ENCODE results near the gene C5orf58.

Gene C5orf58

DNA sequence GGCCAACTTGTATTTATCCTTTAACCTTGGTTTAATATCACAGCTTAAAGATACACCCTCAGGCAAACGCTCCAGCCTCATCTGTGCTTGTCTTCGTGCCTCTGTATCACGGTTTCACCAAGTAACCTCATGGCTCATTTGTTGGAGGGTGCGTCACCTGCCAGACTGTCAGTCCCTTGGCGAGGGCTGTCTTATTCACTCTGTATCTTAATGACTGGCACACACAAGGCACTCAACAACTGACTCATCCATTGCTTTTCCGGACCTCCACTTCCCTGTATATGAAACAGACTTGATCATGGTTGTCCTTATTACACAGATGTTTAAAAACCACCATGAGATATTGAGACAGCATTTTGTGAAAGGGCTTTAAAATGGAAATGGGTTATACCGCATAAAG, 36.8 kb downstream of the C5orf58 start:
- Histone ChIP-seq H3K4me2 (peak overlapping the region; percentile 33 to 88 (median 79)), H3K9me3 (replicated peaks in 1 of 11) (no peaks in the 10 kb centered on the region), H3K27me3 (no peaks in the 10 kb centered on the region), H3K9ac (peak overlapping the region in 6 of 11 experiments; percentile 19 to 61 (median 50); a peak in 6 of 22 replicates), H3K4me1 (peaks cover 35 to 84% (median 54%) of the 10 kb centered on the region in 10 experiments), H3K4me3 (peak overlapping the region in 1 of 10 experiments; percentile 17; a peak in 1 of 20 replicates), H3K36me3 (peaks cover 81 to 100% (median 97%) of the 10 kb centered on the region in 11 experiments), H3K27ac (peak overlapping the region in 10 of 11 experiments; percentile 14 to 75 (median 62); a peak in 15 of 22 replicates), H4K20me1 (peaks cover 0 to 76% (median 60%) of the 10 kb centered on the region in 11 experiments; a peak in 18 of 22 replicates)
- no peak for TF ChIP-seq Cebpa-rat (IDR thresholded peaks at IDR 0.05)

DNA sequence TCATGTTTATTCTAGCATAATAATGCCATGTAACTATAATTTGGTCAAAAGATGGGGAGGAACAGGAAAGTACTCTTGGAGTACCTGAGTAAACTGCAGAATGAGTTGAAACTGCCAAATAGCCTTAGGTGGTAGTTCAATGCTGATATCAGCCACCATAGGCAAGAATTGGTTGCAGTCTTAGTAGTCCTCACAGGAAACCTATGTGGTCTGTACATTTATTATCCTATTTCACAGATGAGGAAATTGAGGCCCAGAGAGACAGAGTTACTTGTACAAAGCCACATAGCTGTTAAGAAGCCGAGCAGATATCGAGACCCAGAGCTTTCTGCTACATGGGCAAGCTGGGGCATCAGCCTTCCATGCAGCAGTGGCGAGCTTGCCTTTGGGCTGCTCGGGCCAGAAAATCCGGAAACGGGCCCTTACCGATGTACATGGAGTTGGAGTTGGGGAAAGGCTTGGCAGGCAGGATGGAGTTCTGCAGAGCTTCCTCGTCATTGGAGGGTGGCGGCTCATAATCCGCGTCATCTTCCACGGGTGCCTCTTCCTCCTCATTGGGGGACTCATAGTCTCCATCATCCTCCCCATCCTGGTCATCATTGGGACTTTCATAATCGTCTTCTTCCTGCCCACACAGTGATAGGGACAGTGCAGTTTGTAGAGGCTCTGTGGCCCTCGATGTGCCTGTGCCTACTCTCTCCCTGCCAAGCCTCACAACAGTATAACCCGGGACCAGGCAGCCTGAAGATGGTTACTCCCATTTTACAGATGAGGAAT, 37.7 kb downstream of the C5orf58 start:
- peaks cover 43 to 93% (median 63%) of the 10 kb centered on the region in 10 experiments for H3K4me1 ChIP-seq
- H3K27ac ChIP-seq = peak overlapping the region in 2 of 11 experiments; percentile 74 to 75; a peak in 3 of 22 replicates

DNA sequence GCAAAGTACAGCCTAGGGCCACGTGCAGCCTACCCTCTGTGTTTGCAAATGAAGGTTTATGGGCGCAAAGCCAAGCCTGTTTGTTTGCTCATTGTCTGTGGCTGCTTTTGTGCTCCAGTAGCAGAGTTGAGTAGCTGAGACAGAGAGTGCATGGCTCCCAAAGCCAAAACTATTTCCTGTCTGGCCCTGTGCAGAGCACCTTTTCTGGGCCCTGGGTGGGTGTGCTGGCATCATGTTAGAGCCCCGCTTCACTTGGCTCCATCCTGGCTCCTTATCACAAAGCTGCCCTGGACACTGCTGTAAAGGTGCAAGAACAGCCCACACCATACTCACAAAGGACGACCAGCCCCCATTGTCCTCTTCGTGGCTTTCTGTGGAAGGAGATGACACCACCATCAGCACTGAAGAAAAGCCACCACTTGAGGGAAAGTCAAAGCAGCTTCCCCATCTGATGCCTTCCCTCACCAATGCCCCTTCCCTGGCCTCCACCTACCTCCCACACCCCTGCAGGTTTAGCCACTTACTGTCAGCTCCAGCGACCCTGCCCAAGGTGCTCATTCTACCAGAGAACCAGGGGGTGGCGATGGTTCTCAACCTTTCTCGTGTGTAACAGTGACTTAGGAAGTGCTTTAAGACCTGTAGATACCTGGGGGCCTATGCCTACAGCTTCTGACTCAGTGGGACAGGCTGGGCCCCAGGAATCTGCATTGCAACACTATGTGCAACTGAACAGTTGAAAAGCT, 41.4 kb downstream of the C5orf58 start:
- H3K27ac ChIP-seq = peak overlapping the region in 6 of 11 experiments; percentile 0 to 72 (median 16); a peak in 6 of 22 replicates
- H3K4me2 ChIP-seq = peak overlapping the region in 4 of 11 experiments; percentile 19 to 84 (median 67); a peak in 7 of 22 replicates
- no peak for TF ChIP-seq Cebpa-rat (IDR thresholded peaks at IDR 0.05)
- peaks cover 50 to 97% (median 71%) of the 10 kb centered on the region in 10 experiments for H3K4me1 ChIP-seq
- H3K9me3 ChIP-seq (replicated peaks in 1 of 11) = no peaks in the 10 kb centered on the region
- no peak overlapping the region for H3K9ac ChIP-seq
- H3K4me3 ChIP-seq = no peak overlapping the region
- H3K36me3 ChIP-seq = peaks cover 69 to 89% (median 78%) of the 10 kb centered on the region in 11 experiments
- H4K20me1 ChIP-seq = peaks cover 4 to 76% (median 62%) of the 10 kb centered on the region in 11 experiments; a peak in 20 of 22 replicates
- H3K27me3 ChIP-seq = no peaks in the 10 kb centered on the region

More for the DNA sequence above, 37.7 kb downstream of the C5orf58 start:
- H3K36me3 ChIP-seq = peaks cover 80 to 100% (median 97%) of the 10 kb centered on the region in 11 experiments
- H3K4me3 ChIP-seq = no peak overlapping the region
- TF ChIP-seq Cebpa-rat (IDR thresholded peaks at IDR 0.05) = no peak
- peaks cover 0 to 81% (median 61%) of the 10 kb centered on the region in 11 experiments; a peak in 18 of 22 replicates for H4K20me1 ChIP-seq
- H3K9me3 ChIP-seq (replicated peaks in 1 of 11) = no peaks in the 10 kb centered on the region
- no peaks in the 10 kb centered on the region for H3K27me3 ChIP-seq
- peak overlapping the region in 1 of 11 experiments; percentile 2; a peak in 1 of 22 replicates for H3K9ac ChIP-seq
- H3K4me2 ChIP-seq = peak overlapping the region in 6 of 11 experiments; percentile 79 to 88 (median 82); a peak in 13 of 22 replicates

DNA sequence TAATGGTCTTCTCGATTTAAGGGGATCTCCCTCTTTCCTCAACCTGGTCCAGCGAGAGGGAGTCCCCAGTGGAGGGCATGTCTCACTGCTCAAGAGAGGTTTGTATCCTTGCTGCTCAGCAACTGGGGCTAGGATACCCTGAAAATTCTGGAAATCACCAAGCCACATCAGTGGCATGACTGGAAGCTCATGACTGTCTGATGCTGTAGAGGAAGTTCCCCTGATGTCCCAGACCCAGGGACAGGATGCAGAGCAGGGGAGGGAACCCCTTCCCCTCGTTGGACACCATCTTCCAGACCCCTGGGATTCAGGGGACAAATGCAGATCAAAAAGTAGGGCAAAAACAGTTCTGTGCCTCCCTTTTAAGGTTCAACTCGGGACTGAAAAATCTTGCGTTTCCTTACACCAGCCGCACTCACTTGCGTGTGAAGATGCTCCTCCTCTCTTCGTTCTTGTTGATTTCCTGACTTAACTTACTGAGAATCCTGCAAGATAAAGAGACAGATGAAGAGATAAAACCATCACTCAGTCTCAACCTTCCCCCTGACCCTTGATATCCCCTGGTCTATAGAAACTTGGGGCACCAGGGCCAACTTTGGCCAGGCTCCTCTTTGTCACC, 42.7 kb downstream of the C5orf58 start:
- H3K4me3 ChIP-seq = no peak overlapping the region
- no peaks in the 10 kb centered on the region for H3K9me3 ChIP-seq (replicated peaks in 1 of 11)
- peaks cover 56 to 87% (median 72%) of the 10 kb centered on the region in 11 experiments for H3K36me3 ChIP-seq
- peak overlapping the region; percentile 77 to 94 (median 91) for H3K4me2 ChIP-seq
- H3K27ac ChIP-seq = peak overlapping the region; percentile 5 to 78 (median 53); a peak in 18 of 22 replicates
- no peak for TF ChIP-seq Cebpa-rat (IDR thresholded peaks at IDR 0.05)
- peaks cover 55 to 97% (median 71%) of the 10 kb centered on the region in 10 experiments for H3K4me1 ChIP-seq
- peak overlapping the region in 9 of 11 experiments; percentile 5 to 55 (median 25); a peak in 12 of 22 replicates for H3K9ac ChIP-seq
- H3K27me3 ChIP-seq = no peaks in the 10 kb centered on the region
- H4K20me1 ChIP-seq = peaks cover 4 to 79% (median 64%) of the 10 kb centered on the region in 11 experiments; a peak in 19 of 22 replicates

DNA sequence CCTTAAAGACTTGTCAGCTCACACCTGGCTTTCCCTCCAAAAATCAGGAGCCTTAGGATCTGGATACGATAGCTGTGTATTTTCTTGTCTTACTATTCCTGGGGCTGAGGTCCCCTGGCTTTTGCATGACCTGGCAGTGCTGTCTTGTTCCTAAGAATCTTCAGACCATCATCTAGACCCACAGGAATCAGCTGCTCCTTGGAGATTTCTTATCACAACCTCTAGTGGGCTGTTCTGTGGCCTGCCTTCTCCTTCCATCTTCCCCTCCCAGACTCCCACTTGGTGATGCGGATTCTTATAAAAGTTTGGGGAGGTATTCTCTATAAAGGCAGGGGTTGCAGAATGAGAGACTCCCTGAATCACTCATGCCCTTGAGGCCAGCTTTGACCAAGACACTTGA, 43.4 kb downstream of the C5orf58 start:
- H3K4me1 ChIP-seq = peaks cover 60 to 97% (median 72%) of the 10 kb centered on the region in 10 experiments
- no peaks in the 10 kb centered on the region for H3K9me3 ChIP-seq (replicated peaks in 1 of 11)
- no peaks in the 10 kb centered on the region for H3K27me3 ChIP-seq
- peak overlapping the region; percentile 0 to 78 (median 53); a peak in 19 of 22 replicates for H3K27ac ChIP-seq
- no peak for TF ChIP-seq Cebpa-rat (IDR thresholded peaks at IDR 0.05)
- peak overlapping the region in 9 of 11 experiments; percentile 5 to 55 (median 32); a peak in 10 of 22 replicates for H3K9ac ChIP-seq
- H4K20me1 ChIP-seq = peaks cover 4 to 79% (median 67%) of the 10 kb centered on the region in 11 experiments; a peak in 19 of 22 replicates
- H3K4me3 ChIP-seq = peak overlapping the region in 2 of 10 experiments; percentile 6 to 20; a peak in 1 of 20 replicates
- peaks cover 54 to 87% (median 71%) of the 10 kb centered on the region in 11 experiments for H3K36me3 ChIP-seq
- peak overlapping the region; percentile 77 to 94 (median 91) for H3K4me2 ChIP-seq

DNA sequence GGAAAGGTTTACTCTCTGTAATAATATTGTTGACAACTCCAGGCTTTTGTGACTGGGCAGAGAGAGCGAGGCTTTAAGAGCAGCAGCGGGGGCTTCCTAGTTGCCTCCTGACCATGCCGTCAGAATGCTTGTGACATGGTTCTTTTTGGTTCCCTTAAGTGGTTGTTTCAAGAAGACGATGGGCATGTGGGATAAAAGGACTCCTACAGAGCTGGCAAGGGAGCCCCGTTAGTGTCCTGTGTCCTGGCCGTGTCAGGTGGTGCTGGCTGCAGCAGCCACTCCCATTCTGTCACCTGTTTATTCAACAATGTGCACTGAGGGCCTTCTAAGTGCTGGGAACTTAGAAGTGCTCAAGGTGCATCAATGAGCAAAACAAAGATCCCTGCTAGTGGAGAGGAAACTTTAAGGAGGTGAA, 45.1 kb downstream of the C5orf58 start:
- peak overlapping the region in 9 of 11 experiments; percentile 38 to 64 (median 53); a peak in 15 of 22 replicates for H3K9ac ChIP-seq
- no peaks in the 10 kb centered on the region for H3K27me3 ChIP-seq
- peak overlapping the region; percentile 77 to 94 (median 91) for H3K4me2 ChIP-seq
- peaks cover 76 to 97% (median 83%) of the 10 kb centered on the region in 10 experiments for H3K4me1 ChIP-seq
- H3K4me3 ChIP-seq = peak overlapping the region in 5 of 10 experiments; percentile 2 to 21 (median 16); a peak in 6 of 20 replicates
- peak overlapping the region; percentile 24 to 78 (median 64); a peak in 19 of 22 replicates for H3K27ac ChIP-seq
- no peak for TF ChIP-seq Cebpa-rat (IDR thresholded peaks at IDR 0.05)
- H4K20me1 ChIP-seq = peaks cover 4 to 94% (median 71%) of the 10 kb centered on the region in 11 experiments; a peak in 20 of 22 replicates
- peaks cover 57 to 87% (median 71%) of the 10 kb centered on the region in 11 experiments for H3K36me3 ChIP-seq
- no peaks in the 10 kb centered on the region for H3K9me3 ChIP-seq (replicated peaks in 1 of 11)

DNA sequence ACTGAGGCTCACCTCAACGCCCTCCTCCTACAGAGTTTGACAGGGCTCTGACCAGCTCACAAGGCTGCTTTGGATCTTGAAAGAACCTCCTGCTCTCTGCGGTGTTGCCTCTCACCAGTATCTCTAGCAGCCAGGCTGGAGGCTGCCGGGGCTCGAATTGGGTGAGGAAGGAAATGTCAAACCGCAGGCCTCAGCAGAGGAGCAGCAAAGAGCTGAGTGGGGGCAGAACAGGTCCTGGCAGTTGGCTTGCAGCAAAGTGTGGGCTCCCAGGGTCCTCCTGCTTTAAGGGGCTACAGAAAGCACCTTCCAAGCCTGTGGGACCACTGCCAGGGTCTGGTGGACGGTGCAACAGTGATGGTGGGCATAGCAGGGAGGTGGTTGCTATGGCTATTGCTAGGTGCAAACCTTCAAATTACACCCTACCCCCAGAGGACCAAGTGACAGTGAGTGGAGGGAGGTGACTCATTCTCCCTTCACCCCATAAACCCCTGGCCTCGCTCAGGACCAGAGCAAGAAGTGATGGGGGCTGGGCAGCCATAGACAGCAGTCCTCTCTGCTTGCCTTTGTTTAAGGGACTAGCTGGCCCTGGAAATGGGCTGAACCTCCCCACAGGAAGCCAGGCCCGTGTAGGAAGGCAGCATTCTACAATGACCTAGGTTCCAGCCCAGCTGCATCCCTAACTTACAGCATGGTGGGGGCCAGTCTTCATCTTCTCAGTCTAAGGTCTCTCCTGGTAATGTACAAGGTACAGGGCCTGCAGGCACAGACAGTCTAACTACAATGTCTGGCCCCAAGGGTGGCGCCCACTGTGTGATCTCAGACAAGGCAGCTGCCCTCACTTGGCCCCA, 46.0 kb downstream of the C5orf58 start:
- H3K9me3 ChIP-seq (replicated peaks in 1 of 11) = no peaks in the 10 kb centered on the region; a peak in 1 of 22 replicates
- H3K4me2 ChIP-seq = peak overlapping the region; percentile 73 to 97 (median 93)
- TF ChIP-seq Cebpa-rat (IDR thresholded peaks at IDR 0.05) = no peak
- peak overlapping the region; percentile 8 to 63 (median 40); a peak in 17 of 20 replicates for H3K4me3 ChIP-seq
- peak overlapping the region; percentile 36 to 93 (median 85); a peak in 21 of 22 replicates for H3K27ac ChIP-seq
- peaks cover 77 to 97% (median 92%) of the 10 kb centered on the region in 10 experiments for H3K4me1 ChIP-seq
- H3K9ac ChIP-seq = peak overlapping the region; percentile 3 to 83 (median 72); a peak in 21 of 22 replicates
- no peaks in the 10 kb centered on the region for H3K27me3 ChIP-seq
- H4K20me1 ChIP-seq = peaks cover 4 to 95% (median 77%) of the 10 kb centered on the region in 11 experiments; a peak in 21 of 22 replicates
- peaks cover 57 to 87% (median 71%) of the 10 kb centered on the region in 11 experiments for H3K36me3 ChIP-seq

Measured in BLaER1 treated with 17β-estradiol and CSF1 and Interleukin-3, amounts not matched to agents 10 nM and 100 nM (cell line).